ENCODE data around the gene HOXA7.

- TF ChIP-seq CTCF (IDR thresholded peaks at IDR 0.05) (no peak), POLR2A (IDR thresholded peaks at IDR 0.05) (no peak), EP300 (IDR thresholded peaks at IDR 0.05) (no peak)
Observed at GRCh38 chr7:27154901-27155815, 1.3 kb downstream of the HOXA7 start.

Measured in ovary (tissue), 3 donors.